Endothelial cell of umbilical vein (primary cell): ENCODE data around the gene NTN1. TPM values are rescaled to one million over a fixed set of nuclear protein-coding genes. Genes with fewer than 3 reads are reported as not detected.

Source experiments
- BruUV-seq: library from RNA; stranded (reverse); fragments of 400-500 nt; replicated peaks from 2 replicates; lab custom pipeline; 2021; lab: Mats Ljungman, UMichigan
- CTCF ChIA-PET: fragments of 300-600, 350-600 bp; sonication (Branson Sonifier 250); formaldehyde crosslinking; loops from one replicate; lab custom pipeline; 2021; ENCODE audit warnings: antibody characterized with exemption, inconsistent platforms; lab: Charles Lee
- POLR2A ChIA-PET: fragments of 300-600, 350-600 bp; sonication (Branson Sonifier 250); formaldehyde crosslinking; loops from one replicate; lab custom pipeline; 2021; ENCODE audit warnings: antibody characterized with exemption, inconsistent platforms; lab: Charles Lee
- DNase-seq: peaks from one replicate; pipeline ENCODE4 v3.0.0-alpha.2; 2011; ENCODE audit warnings: low read depth, low spot score
- FAIRE-seq: peaks from 2 replicates; lab custom pipeline; 2011; peaks lifted over from hg19 to GRCh38; lab: Jason Lieb, UNC
- H2AFZ ChIP-seq: 2 replicates; pipeline ENCODE4 v1.6.0; 2012; ENCODE audit warnings: low read depth, low read length, control low read depth, inconsistent platforms
- H3K27ac ChIP-seq: 2 replicates; pipeline ENCODE4 v1.5.1; 2011; ENCODE audit warnings: low read depth, mild to moderate bottlenecking, control low read depth, low read length, moderate library complexity; ENCODE audit not compliant: insufficient read depth
- H3K27me3 ChIP-seq, 2 experiments: 2 replicates each; pipeline versions ENCODE4 v1.6.0 to v1.6.1; 2011; ENCODE audit warnings: low read length in 2 of 2, mixed read lengths in 1 of 2; ENCODE audit not compliant: control insufficient read depth in 2 of 2, insufficient read depth in 2 of 2
- H3K36me3 ChIP-seq, 2 experiments: 2 replicates in 1 of 2; 3 replicates in 1 of 2; pipeline ENCODE4 v1.5.1; 2011; ENCODE audit warnings: low read length in 2 of 2, mild to moderate bottlenecking in 1 of 2, moderate library complexity in 1 of 2; ENCODE audit not compliant: control insufficient read depth in 2 of 2, insufficient read depth in 2 of 2; ENCODE audit errors: extremely low read depth in 1 of 2
- H3K4me1 ChIP-seq: 3 replicates; pipeline ENCODE4 v1.5.1; 2011; ENCODE audit warnings: mild to moderate bottlenecking, low read length; ENCODE audit not compliant: control insufficient read depth, insufficient read depth; ENCODE audit errors: extremely low read depth
- H3K4me2 ChIP-seq: 2 replicates; pipeline ENCODE4 v1.6.1; 2011; ENCODE audit warnings: low read length, control low read depth, mixed read lengths; ENCODE audit not compliant: insufficient read depth
- H3K4me3 ChIP-seq, 3 experiments: fragments of 200-600 bp in 1 of 3; sonication (generic), shearing (Covaris generic) in 1 of 3; replicated peaks in 1 of 3; 2 replicates each; pipeline ENCODE4 v1.5.1; 2011 to 2016; ENCODE audit warnings: control low read depth in 3 of 3, low read length in 3 of 3, mild to moderate bottlenecking in 2 of 3, inconsistent platforms in 1 of 3, low read depth in 1 of 3, moderate library complexity in 1 of 3; ENCODE audit not compliant: insufficient read depth in 1 of 3
- H3K79me2 ChIP-seq: 2 replicates; pipeline ENCODE4 v1.6.0; 2012; ENCODE audit warnings: low read length, inconsistent platforms; ENCODE audit not compliant: control insufficient read depth, insufficient read depth
- H3K9ac ChIP-seq: replicated peaks from 2 replicates; pipeline ENCODE3; 2011; ENCODE audit warnings: low read length, control low read depth; ENCODE audit not compliant: insufficient read depth; ENCODE audit errors: extremely low read depth
- H3K9me1 ChIP-seq: replicated peaks from 3 replicates; pipeline ENCODE4 v1.6.0; 2011; ENCODE audit warnings: mild to moderate bottlenecking, low read length; ENCODE audit not compliant: control insufficient read depth, insufficient read depth; ENCODE audit errors: extremely low read depth
- H3K9me3 ChIP-seq: replicated peaks from 2 replicates; pipeline ENCODE4 v1.5.1; 2012; ENCODE audit warnings: low read length, inconsistent platforms; ENCODE audit not compliant: control insufficient read depth, insufficient read depth
- H4K20me1 ChIP-seq: replicated peaks from 2 replicates; pipeline ENCODE3; 2011; ENCODE audit warnings: mild to moderate bottlenecking, low read length; ENCODE audit not compliant: control insufficient read depth, insufficient read depth; ENCODE audit errors: extremely low read depth
- EZH2 ChIP-seq: IDR thresholded peaks from 2 replicates; pipeline ENCODE4 v1.6.1; 2012; ENCODE audit warnings: borderline replicate concordance, low read depth, mild to moderate bottlenecking, moderate library complexity, low read length, inconsistent platforms; ENCODE audit not compliant: severe bottlenecking
- FOS ChIP-seq: IDR thresholded peaks from 2 replicates; pipeline ENCODE4 v1.6.1; 2011; ENCODE audit warnings: mild to moderate bottlenecking, low read length, moderate library complexity, borderline replicate concordance; ENCODE audit not compliant: insufficient read depth
- GATA2 ChIP-seq: IDR thresholded peaks from 2 replicates; pipeline ENCODE4 v1.7.0; 2011; ENCODE audit warnings: low read depth, mild to moderate bottlenecking, moderate library complexity, mixed read lengths, low read length; ENCODE audit not compliant: insufficient read length, insufficient read depth
- JUN ChIP-seq: IDR thresholded peaks from 2 replicates; pipeline ENCODE4 v1.6.1; 2011; ENCODE audit warnings: borderline replicate concordance, low read depth; ENCODE audit not compliant: insufficient read length, insufficient read depth
- MAX ChIP-seq: IDR thresholded peaks from 2 replicates; pipeline ENCODE4 v1.6.1; 2011; ENCODE audit not compliant: insufficient read depth, insufficient read length
- MYC ChIP-seq: IDR thresholded peaks from one replicate; pipeline ENCODE4 v1.6.1; 2011; ENCODE audit warnings: mild to moderate bottlenecking, low read depth, low read length
- POLR2A ChIP-seq: IDR thresholded peaks from 2 replicates; pipeline ENCODE4 v1.6.1; 2012; ENCODE audit warnings: low read depth, mild to moderate bottlenecking, control low read depth, low read length
- POLR2AphosphoS5 ChIP-seq: IDR thresholded peaks from 2 replicates; pipeline ENCODE4 v1.6.1; 2012; ENCODE audit warnings: low read depth, mild to moderate bottlenecking, control low read depth, low read length, moderate library complexity; ENCODE audit not compliant: insufficient read depth
- dilution Hi-C: fragments of 300-500 bp; cut with MboI; formaldehyde crosslinking; loops from one replicate; pipeline ENCODE4 v1.15.0; 2019; ENCODE audit warnings: low sequenced_read_pairs; ENCODE audit not compliant: extremely low pct_ligation_motif_present
- intact Hi-C: fragments of 100-400 bp; cut with micrococcal nuclease; formaldehyde crosslinking; loops from one replicate; pipeline ENCODE4 v1.10.0; 2022
- polyA plus RNA-seq, 4 experiments: library from polyadenylated mRNA; depleted of rRNA in 3 of 4; stranded (reverse) in 3 of 4; unstranded in 1 of 4; fragments of >200 nt; gene quantifications; 2 replicates each; pipeline versions ENCODE4 v1.2.1 to v1.2.3, GENCODE V29; 2011 to 2012; ENCODE audit warnings: missing spikeins in 1 of 4
- total RNA-seq: library from RNA; stranded (reverse); gene quantifications from 2 replicates; pipeline ENCODE4 v1.2.3, GENCODE V29; 2021
- TF ChIP-seq, protein P1 (sequence below), 2 donors: IDR thresholded peaks; 1 replicate in 1 of 2; 2 replicates in 1 of 2; pipeline ENCODE4 v1.5.1; 2011; ENCODE audit warnings: low read length in 2 of 2, mild to moderate bottlenecking in 2 of 2, moderate library complexity in 2 of 2, control low read depth in 1 of 2, inconsistent platforms in 1 of 2, low read depth in 1 of 2; ENCODE audit not compliant: insufficient read depth in 1 of 2; ENCODE audit errors: extremely low read depth in 1 of 2

NTN1 gene
- total and polyA plus RNA-seq, 2 donors (not counting 3 experiments of a cell fraction or from before 2014, with no cell fraction given), result 0.10 to 0.18 TPM

GRCh38 chr17:9071811-9072498, 50.6 kb downstream of the NTN1 start:
- DNase-seq (no peak), FAIRE-seq (no peak)
- no peaks in the 10 kb centered on the region for H3K36me3 ChIP-seq
- H3K4me3 ChIP-seq, result no peak overlapping the region
- H3K9me3 ChIP-seq, result no peaks in the 10 kb centered on the region
- H3K4me2 ChIP-seq, result no peak overlapping the region
- no peaks in the 10 kb centered on the region for H4K20me1 ChIP-seq
- CTCF ChIA-PET, result no interaction called here
- POLR2A ChIA-PET, result no interaction called here
- H3K4me1 ChIP-seq, result no peaks in the 10 kb centered on the region
- H3K9me1 ChIP-seq, result no peaks in the 10 kb centered on the region
- BruUV-seq, result no TSS peak
- no peaks in the 10 kb centered on the region for H3K27me3 ChIP-seq
- intact Hi-C loops (no loop called here), dilution Hi-C loops (no loop called here)
- H3K27ac ChIP-seq, result no peak overlapping the region
- H3K79me2 ChIP-seq, result no peaks in the 10 kb centered on the region
- H3K9ac ChIP-seq, result no peak overlapping the region
- H2AFZ ChIP-seq, result no peak overlapping the region
- no peak for TF ChIP-seq MYC

DNA sequence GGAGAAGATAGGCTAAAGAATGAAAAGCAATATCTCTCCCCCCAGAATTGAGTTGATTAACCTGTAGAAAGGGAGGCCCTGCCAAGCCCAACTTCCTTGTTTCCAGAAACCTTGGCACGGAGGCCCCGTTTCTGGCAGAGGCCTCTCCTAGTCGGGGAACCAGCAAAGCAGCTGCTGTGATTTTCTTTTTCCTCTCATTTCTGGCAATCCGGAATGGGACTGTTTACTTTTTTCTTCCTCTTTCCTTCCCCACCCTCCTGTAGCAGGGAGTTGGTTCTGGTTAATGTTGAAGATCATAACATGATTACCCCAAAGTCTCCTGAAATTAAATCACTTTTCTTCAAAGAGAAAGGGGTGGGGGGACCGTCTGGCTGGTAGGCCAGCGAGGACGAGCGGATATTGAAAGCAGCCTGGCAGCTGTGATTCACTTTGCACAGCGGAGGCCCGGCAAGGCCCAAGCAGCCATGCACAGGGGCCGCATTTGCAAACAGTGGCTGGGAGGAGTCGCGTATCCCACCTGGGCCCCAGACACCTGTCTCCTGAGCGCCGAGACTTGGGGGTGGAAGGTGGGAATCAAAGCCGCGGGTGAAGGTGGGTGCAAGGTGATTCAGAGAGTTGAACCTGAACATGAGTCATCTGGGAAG, 51.5 kb downstream of the NTN1 start:
- Histone ChIP-seq H2AFZ (no peak overlapping the region), H3K9ac (no peak overlapping the region), H3K36me3 (no peaks in the 10 kb centered on the region)

More for the DNA sequence above, 51.5 kb downstream of the NTN1 start:
- DNase-seq (no peak), FAIRE-seq (no peak)
- Histone ChIP-seq H3K79me2 (no peaks in the 10 kb centered on the region), H4K20me1 (no peaks in the 10 kb centered on the region), H3K4me1 (no peaks in the 10 kb centered on the region), H3K27ac (no peak overlapping the region), H3K27me3 (no peaks in the 10 kb centered on the region), H3K4me2 (no peak overlapping the region), H3K9me1 (no peaks in the 10 kb centered on the region), H3K9me3 (no peaks in the 10 kb centered on the region), H3K4me3 (no peak overlapping the region)
- ChIA-PET POLR2A (no interaction called here), CTCF (no interaction called here)
- intact Hi-C loops, result no loop called here
- BruUV-seq, result no TSS peak
- dilution Hi-C loops, result no loop called here
- no peak for TF ChIP-seq JUN
- TF ChIP-seq MYC, result no peak
- no peak for TF ChIP-seq POLR2A
- no peak for TF ChIP-seq MAX
- no peak for TF ChIP-seq FOS
- TF ChIP-seq, protein P1, sequence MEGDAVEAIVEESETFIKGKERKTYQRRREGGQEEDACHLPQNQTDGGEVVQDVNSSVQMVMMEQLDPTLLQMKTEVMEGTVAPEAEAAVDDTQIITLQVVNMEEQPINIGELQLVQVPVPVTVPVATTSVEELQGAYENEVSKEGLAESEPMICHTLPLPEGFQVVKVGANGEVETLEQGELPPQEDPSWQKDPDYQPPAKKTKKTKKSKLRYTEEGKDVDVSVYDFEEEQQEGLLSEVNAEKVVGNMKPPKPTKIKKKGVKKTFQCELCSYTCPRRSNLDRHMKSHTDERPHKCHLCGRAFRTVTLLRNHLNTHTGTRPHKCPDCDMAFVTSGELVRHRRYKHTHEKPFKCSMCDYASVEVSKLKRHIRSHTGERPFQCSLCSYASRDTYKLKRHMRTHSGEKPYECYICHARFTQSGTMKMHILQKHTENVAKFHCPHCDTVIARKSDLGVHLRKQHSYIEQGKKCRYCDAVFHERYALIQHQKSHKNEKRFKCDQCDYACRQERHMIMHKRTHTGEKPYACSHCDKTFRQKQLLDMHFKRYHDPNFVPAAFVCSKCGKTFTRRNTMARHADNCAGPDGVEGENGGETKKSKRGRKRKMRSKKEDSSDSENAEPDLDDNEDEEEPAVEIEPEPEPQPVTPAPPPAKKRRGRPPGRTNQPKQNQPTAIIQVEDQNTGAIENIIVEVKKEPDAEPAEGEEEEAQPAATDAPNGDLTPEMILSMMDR (IDR thresholded peaks at IDR 0.05; ENCODE audit: extremely low read depth in 1 of 2, insufficient read depth in 1 of 2, low read depth in 1 of 2, low read length in 2 of 2), result no peak
- TF ChIP-seq GATA2, result no peak
- no peak for TF ChIP-seq EZH2
- TF ChIP-seq POLR2AphosphoS5, result no peak
